Colonic mucosa (tissue), 4 donors: ENCODE results near the gene BOD1L1. TPM values are rescaled to one million over a fixed set of nuclear protein-coding genes. Genes with fewer than 3 reads are reported as not detected.

ENCODE experiments used
- DNase-seq: peaks from one replicate; pipeline ENCODE4 v3.0.0-alpha.2; 2020
- H3K27ac ChIP-seq: fragments of 200-600 bp; one replicate; pipeline ENCODE4 v1.8.0; 2021
- H3K27me3 ChIP-seq: fragments of 200-600 bp; one replicate; pipeline ENCODE4 v1.8.0; 2021
- H3K36me3 ChIP-seq: fragments of 200-600 bp; one replicate; pipeline ENCODE4 v1.8.0; 2021
- H3K4me1 ChIP-seq: fragments of 200-600 bp; one replicate; pipeline ENCODE4 v1.8.0; 2021; ENCODE audit warnings: mild to moderate bottlenecking
- H3K4me3 ChIP-seq: fragments of 200-600 bp; one replicate; pipeline ENCODE4 v1.8.0; 2021
- H3K9ac ChIP-seq, 2 donors: one replicate each; pipeline ENCODE4 v1.7.0; 2013; ENCODE audit warnings: control low read depth in 2 of 2, low read depth in 2 of 2, low read length in 2 of 2
- H3K9me3 ChIP-seq: fragments of 200-600 bp; one replicate; pipeline ENCODE4 v1.8.0; 2021
- CTCF ChIP-seq: fragments of 200-600 bp; IDR thresholded peaks from one replicate; pipeline ENCODE4 v1.8.0; 2022; ENCODE audit warnings: antibody characterized with exemption, mild to moderate bottlenecking
- intact Hi-C: fragments of 100-400 bp; cut with DNase I; formaldehyde crosslinking; loops from one replicate; pipeline ENCODE4 v1.14.1; 2022
- total RNA-seq, 2 donors: library from RNA; stranded (reverse); fragmentation: NEBNext Ultra II Directional in 1 of 2; extraction: Animal tissue kit (Norgen Biotek cat#: 25700) in 1 of 2; gene quantifications; one replicate each; pipeline ENCODE4 v1.2.1, GENCODE V29; 2021
- donor health status: healthy.
- donor health status: DM: no; HTN: no; CAD: no.
- donor health status: DM: no; HTN: no; CAD: no.

The BOD1L1 gene
- total RNA-seq, 2 donors from 2014 or later: 20.7 to 24.7 TPM

- intact Hi-C loops: no loop called here
- Histone ChIP-seq H3K4me1 (peaks cover 7% of the 10 kb centered on the region), H3K9ac (no peak overlapping the region), H3K27ac (no peak overlapping the region), H3K27me3 (peaks cover 78% of the 10 kb centered on the region), H3K4me3 (no peak overlapping the region), H3K9me3 (no peaks in the 10 kb centered on the region), H3K36me3 (no peaks in the 10 kb centered on the region)
- no peak for TF ChIP-seq CTCF
- no peak for DNase-seq
These were observed 89.0 kb downstream of the BOD1L1 start for GRCh38 chr4:13538427-13538973.

GRCh38 chr4:13537832-13538177 is 89.7 kb downstream of the BOD1L1 start:
- H3K9me3 ChIP-seq: no peaks in the 10 kb centered on the region
- no peak for DNase-seq
- no peak overlapping the region for H3K9ac ChIP-seq
- H3K36me3 ChIP-seq: no peaks in the 10 kb centered on the region
- TF ChIP-seq CTCF: no peak
- peaks cover 7% of the 10 kb centered on the region for H3K4me1 ChIP-seq
- intact Hi-C loops: no loop called here
- no peak overlapping the region for H3K4me3 ChIP-seq
- peaks cover 71% of the 10 kb centered on the region for H3K27me3 ChIP-seq
- no peak overlapping the region for H3K27ac ChIP-seq

- H3K27ac ChIP-seq: no peak overlapping the region
- TF ChIP-seq CTCF: no peak
- intact Hi-C loops: no loop called here
- no peak for DNase-seq
- H3K9ac ChIP-seq: no peak overlapping the region
- no peak overlapping the region for H3K4me3 ChIP-seq
- peaks cover 7% of the 10 kb centered on the region for H3K4me1 ChIP-seq
- H3K36me3 ChIP-seq: no peaks in the 10 kb centered on the region
- no peaks in the 10 kb centered on the region for H3K9me3 ChIP-seq
- H3K27me3 ChIP-seq: peaks cover 68% of the 10 kb centered on the region
These were observed 90.3 kb downstream of the BOD1L1 start for GRCh38 chr4:13537011-13537831.

- Histone ChIP-seq H3K36me3 (no peaks in the 10 kb centered on the region), H3K4me3 (no peak overlapping the region), H3K27ac (no peak overlapping the region)
These were observed 90.9 kb downstream of the BOD1L1 start for GRCh38 chr4:13536607-13537006.

GRCh38 chr4:13535708-13536361 is 91.7 kb downstream of the BOD1L1 start:
- intact Hi-C loops: no loop called here
- TF ChIP-seq CTCF: no peak
- Histone ChIP-seq H3K27me3 (peaks cover 70% of the 10 kb centered on the region), H3K9ac (no peak overlapping the region), H3K4me1 (no peaks in the 10 kb centered on the region), H3K9me3 (no peaks in the 10 kb centered on the region), H3K4me3 (no peak overlapping the region), H3K27ac (no peak overlapping the region), H3K36me3 (no peaks in the 10 kb centered on the region)
- DNase-seq: no peak

More at GRCh38 chr4:13536607-13537006, 90.9 kb downstream of the BOD1L1 start:
- intact Hi-C loops: no loop called here
- Histone ChIP-seq H3K9me3 (no peaks in the 10 kb centered on the region), H3K4me1 (peaks cover 3% of the 10 kb centered on the region), H3K9ac (no peak overlapping the region), H3K27me3 (peaks cover 68% of the 10 kb centered on the region)
- DNase-seq: no peak
- TF ChIP-seq CTCF: no peak
